GM18873 (cell line): ENCODE data around the gene TRPM2.

Experiments
- ATAC-seq: cut with Tn5 transposase; IDR thresholded peaks from one replicate; pipeline ENCODE4 v1.9.1; 2021; ENCODE audit warnings: mild to moderate bottlenecking, moderate library complexity, moderate number of reproducible peaks; ENCODE audit not compliant: unreplicated experiment, low FRiP score

Gene TRPM2

GRCh38 chr21:44321846-44322450 is 31.5 kb upstream of the TRPM2 start:
- no peak for ATAC-seq

DNA sequence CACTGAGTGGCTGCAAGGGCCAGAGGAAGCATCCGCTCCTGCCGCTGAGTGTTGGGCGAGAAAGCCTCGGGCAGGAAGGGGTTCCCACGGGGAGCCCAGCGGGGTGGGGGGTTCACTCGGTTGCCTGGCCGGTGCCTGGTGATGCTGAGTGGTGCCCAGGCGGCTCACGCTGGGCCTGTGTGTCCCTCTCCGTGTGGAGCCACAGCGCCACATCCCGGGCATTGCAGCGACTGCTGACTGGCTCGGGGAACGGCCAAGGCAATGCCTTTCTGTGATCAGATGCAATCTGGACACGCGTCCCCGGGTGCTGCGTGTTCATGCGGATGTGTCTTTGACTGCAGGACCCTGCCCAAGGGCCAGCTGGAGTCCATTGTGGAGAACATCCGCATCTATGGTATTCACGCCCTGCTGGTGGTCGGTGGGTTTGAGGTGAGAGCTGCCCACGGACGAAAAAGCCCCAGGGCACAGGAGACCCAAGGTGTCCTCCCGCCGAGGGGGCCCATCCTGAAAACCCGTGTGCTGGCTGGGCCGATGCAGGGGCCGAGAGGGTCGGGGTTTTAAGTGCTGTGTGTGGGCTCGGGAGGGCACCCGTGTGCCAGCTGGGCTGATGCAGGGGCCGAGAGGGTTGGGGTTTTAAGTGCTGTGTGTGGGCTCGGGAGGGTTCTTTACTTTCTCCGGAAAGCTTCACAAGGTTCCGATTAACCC is 30.6 kb upstream of the TRPM2 start:
- ATAC-seq: no peak

GRCh38 chr21:44323591-44323990 is 29.8 kb upstream of the TRPM2 start:
- no peak for ATAC-seq

DNA sequence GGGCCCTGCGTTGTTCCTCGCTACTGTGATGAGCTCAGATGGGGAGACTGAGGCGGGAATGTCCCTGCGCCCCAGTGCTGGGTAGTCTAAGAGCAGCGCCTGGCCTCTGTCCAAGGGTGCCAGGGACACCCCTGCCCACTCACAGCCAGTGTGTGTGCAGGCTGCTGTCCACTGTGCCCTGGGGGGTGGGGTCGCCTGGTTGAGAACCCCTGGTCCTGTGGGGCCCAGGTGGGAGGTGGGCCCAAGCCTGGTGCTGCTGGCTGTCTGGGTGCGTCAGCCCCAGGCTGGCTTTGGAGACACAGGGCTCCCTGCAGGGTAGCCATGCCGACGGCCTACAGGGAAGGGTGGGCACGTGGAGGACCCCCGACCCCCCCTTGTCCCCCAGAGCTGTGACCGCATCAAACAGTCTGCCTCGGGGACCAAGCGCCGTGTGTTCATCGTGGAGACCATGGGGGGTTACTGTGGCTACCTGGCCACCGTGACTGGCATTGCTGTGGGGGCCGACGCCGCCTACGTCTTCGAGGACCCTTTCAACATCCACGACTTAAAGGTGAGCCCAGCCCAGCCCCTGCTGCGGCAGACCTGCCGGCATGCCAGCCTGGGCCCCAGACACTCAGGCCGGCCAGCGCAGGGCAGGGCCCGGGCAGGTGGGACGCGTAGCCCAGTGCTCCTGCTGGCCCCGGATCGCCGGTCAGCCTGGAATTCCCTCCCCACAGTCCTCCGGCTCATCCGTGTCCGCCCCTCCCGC is 29.1 kb upstream of the TRPM2 start:
- ATAC-seq: no peak

- no peak for ATAC-seq
These were observed 28.6 kb upstream of the TRPM2 start for GRCh38 chr21:44324854-44325107.

GRCh38 chr21:44325386-44326271 is 27.8 kb upstream of the TRPM2 start:
- ATAC-seq: no peak

GRCh38 chr21:44326272-44326647 is 27.2 kb upstream of the TRPM2 start:
- no peak for ATAC-seq

GRCh38 chr21:44326716-44327602 is 26.5 kb upstream of the TRPM2 start:
- ATAC-seq: no peak

- no peak for ATAC-seq
These were observed 25.8 kb upstream of the TRPM2 start for GRCh38 chr21:44327603-44327974.

DNA sequence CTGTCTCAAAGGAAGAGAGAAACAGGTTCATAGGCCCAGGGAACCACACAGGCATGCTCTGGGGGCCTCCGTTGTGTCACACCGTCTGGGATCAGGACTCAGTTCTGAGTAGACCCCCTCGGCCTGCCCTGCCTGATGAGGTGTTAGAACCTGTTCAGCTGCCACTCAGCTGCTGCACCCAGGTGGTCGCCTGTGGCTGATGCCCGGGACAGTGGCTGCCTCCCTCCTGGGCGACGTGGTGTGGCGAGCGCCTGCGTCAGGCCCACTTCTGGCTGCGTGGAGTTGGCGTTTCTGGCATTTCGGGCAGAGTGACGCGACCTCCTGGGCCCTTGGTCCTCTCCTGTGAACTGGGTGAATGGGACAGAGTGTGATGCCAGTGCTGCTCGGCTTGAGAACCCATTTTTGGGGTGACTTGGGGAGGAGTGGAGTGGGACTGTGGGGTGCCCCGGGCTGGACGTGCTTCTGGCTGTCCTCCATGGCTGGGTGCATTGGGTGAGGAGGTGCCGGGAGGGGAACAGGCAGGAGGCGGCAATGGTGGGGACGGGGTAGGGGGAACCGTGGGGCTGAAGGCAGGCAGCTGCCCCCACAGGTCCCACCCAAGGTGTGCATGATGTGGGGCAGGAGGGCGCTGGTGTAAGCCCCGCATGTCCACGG is 25.1 kb upstream of the TRPM2 start:
- no peak for ATAC-seq

- ATAC-seq: no peak
These were observed 24.1 kb upstream of the TRPM2 start for GRCh38 chr21:44329086-44329889.

DNA sequence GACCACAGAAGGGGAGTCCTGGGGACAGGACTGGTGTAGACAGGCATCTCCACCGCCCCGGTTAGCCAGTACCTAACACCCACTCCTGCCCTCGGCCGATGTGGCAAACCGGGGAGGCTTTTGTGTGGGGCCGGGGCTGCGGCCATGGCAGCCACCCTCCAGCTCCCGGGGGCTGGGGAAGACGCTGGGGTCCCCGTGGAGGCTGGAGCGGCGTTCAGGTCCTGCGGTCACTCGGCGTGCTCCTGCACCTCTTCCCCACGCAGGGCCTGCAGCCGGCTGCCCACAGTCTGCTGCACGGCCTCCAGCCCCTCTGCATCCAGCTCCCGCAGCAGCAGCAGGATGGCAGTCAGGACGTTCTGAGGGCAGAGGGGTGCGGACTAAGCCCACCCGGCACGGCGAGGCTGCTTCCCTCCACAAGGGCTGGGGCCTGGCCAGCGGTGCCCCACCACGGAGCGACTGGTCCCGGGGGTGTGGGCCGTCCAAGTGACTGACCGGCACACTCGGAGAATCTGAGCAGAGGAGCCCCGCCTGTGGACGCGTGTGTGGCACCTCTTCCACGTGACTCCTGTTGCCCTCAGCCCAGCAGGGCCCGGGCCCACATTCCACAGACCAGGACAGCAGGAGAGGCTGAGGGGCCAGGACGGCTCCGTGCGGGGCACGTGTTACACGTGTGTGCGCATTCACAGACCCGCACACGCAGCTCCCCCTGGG is 23.3 kb upstream of the TRPM2 start:
- no peak for ATAC-seq

GRCh38 chr21:44330698-44331097 is 22.7 kb upstream of the TRPM2 start:
- no peak for ATAC-seq

- ATAC-seq: no peak
These were observed 22.2 kb upstream of the TRPM2 start for GRCh38 chr21:44331209-44331608.

- no peak for ATAC-seq
These were observed 21.6 kb upstream of the TRPM2 start for GRCh38 chr21:44331650-44332307.

GRCh38 chr21:44332383-44332782 is 21.0 kb upstream of the TRPM2 start:
- no peak for ATAC-seq

GRCh38 chr21:44332965-44333364 is 20.5 kb upstream of the TRPM2 start:
- ATAC-seq: no peak
